ENCODE results near the gene SLC25A1.

SLC25A1 gene

GRCh38 chr22:19224985-19225384 lies 46.4 kb upstream of the SLC25A1 start:
- Histone ChIP-seq H4K8ac (ENCODE audit: low read length) (no peak overlapping the region), H3K9me3 (ENCODE audit: control insufficient read depth, low read length) (no peaks in the 10 kb centered on the region), H2AK5ac (ENCODE audit: low read length, severe bottlenecking) (no peak overlapping the region), H3K23ac (ENCODE audit: low read length in 2 of 2) (no peak overlapping the region), H2BK15ac (ENCODE audit: low read depth, poor library complexity, severe bottlenecking) (no peak overlapping the region), H2BK120ac (ENCODE audit: low read depth, low read length) (no peak overlapping the region), H2BK5ac (ENCODE audit: low read depth, low read length, poor library complexity, severe bottlenecking) (no peak overlapping the region), H3K4me2 (ENCODE audit: low read length, poor library complexity, severe bottlenecking) (no peak overlapping the region), H2AFZ (ENCODE audit: low read depth, low read length) (no peak overlapping the region), H3K9ac (ENCODE audit: low read length) (no peak overlapping the region), H3K27ac (ENCODE audit: low read length, poor library complexity, severe bottlenecking) (no peak overlapping the region), H3K79me1 (replicated peaks; ENCODE audit: low read length, poor library complexity, severe bottlenecking) (no peaks in the 10 kb centered on the region), H3K27me3 (ENCODE audit: control insufficient read depth in 1 of 2, insufficient read depth in 1 of 2, low read length in 2 of 2) (no peaks in the 10 kb centered on the region), H3K18ac (ENCODE audit: low read depth in 1 of 2, low read length in 2 of 2) (no peak overlapping the region), H4K91ac (ENCODE audit: low read length) (no peak overlapping the region), H3K4me3 (ENCODE audit: insufficient read depth in 1 of 2, low read depth in 1 of 2, low read length in 2 of 2) (no peak overlapping the region), H3K36me3 (ENCODE audit: control insufficient read depth in 1 of 2, insufficient read depth in 2 of 2, low read depth in 1 of 2, low read length in 2 of 2) (peaks cover 64 to 75% of the 10 kb centered on the region in 2 experiments), H3K14ac (ENCODE audit: low read length in 2 of 2) (no peak overlapping the region), H3K4me1 (ENCODE audit: control insufficient read depth, insufficient read depth, low read depth, low read length) (no peaks in the 10 kb centered on the region), H3K4ac (ENCODE audit: low read depth in 1 of 2, low read length in 2 of 2) (no peak overlapping the region), H2BK12ac (ENCODE audit: low read length in 2 of 2) (no peak overlapping the region)
- no peak for DNase-seq
- WGBS, result 97% methylated on average over 7 of the region's 7 CpGs

DNA sequence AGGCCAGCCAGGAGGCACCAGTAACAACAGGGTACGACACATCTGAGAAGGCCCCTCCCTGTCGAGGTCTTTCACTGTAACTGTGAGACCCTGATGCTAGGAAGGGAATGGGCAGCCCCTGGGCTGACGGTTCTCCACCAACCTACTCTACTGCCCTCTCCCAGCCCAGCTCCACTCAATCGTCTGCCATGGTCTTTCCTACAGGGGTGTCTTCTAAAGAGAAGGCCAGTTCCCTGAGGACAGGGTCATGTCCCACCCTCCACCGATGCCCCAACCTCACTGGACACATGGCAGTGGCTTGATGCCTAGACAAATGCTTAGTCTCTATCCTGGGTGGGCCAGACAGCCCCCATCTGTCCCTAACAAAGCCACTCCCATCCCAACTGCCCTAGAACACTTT lies 46.0 kb upstream of the SLC25A1 start:
- no peak overlapping the region for H3K4me3 ChIP-seq (ENCODE audit: insufficient read depth in 1 of 2, low read depth in 1 of 2, low read length in 2 of 2)
- H4K91ac ChIP-seq (ENCODE audit: low read length), result no peak overlapping the region
- H2BK5ac ChIP-seq (ENCODE audit: low read depth, low read length, poor library complexity, severe bottlenecking), result no peak overlapping the region
- no peak overlapping the region for H3K18ac ChIP-seq (ENCODE audit: low read depth in 1 of 2, low read length in 2 of 2)
- H3K14ac ChIP-seq (ENCODE audit: low read length in 2 of 2), result no peak overlapping the region
- H3K4ac ChIP-seq (ENCODE audit: low read depth in 1 of 2, low read length in 2 of 2), result no peak overlapping the region
- no peak overlapping the region for H2AFZ ChIP-seq (ENCODE audit: low read depth, low read length)
- peaks cover 68 to 76% of the 10 kb centered on the region in 2 experiments for H3K36me3 ChIP-seq (ENCODE audit: control insufficient read depth in 1 of 2, insufficient read depth in 2 of 2, low read depth in 1 of 2, low read length in 2 of 2)
- DNase-seq, result no peak
- no peak overlapping the region for H2BK15ac ChIP-seq (ENCODE audit: low read depth, poor library complexity, severe bottlenecking)
- H3K9me3 ChIP-seq (ENCODE audit: control insufficient read depth, low read length), result no peaks in the 10 kb centered on the region
- no peaks in the 10 kb centered on the region for H3K79me1 ChIP-seq (replicated peaks; ENCODE audit: low read length, poor library complexity, severe bottlenecking)
- no peak overlapping the region for H2BK12ac ChIP-seq (ENCODE audit: low read length in 2 of 2)
- H3K23ac ChIP-seq (ENCODE audit: low read length in 2 of 2), result no peak overlapping the region
- no peak overlapping the region for H3K27ac ChIP-seq (ENCODE audit: low read length, poor library complexity, severe bottlenecking)
- H4K8ac ChIP-seq (ENCODE audit: low read length), result no peak overlapping the region
- H3K4me1 ChIP-seq (ENCODE audit: control insufficient read depth, insufficient read depth, low read depth, low read length), result no peaks in the 10 kb centered on the region
- H2AK5ac ChIP-seq (ENCODE audit: low read length, severe bottlenecking), result no peak overlapping the region
- H3K4me2 ChIP-seq (ENCODE audit: low read length, poor library complexity, severe bottlenecking), result no peak overlapping the region
- 92% methylated on average over 5 of the region's 5 CpGs for WGBS
- H3K27me3 ChIP-seq (ENCODE audit: control insufficient read depth in 1 of 2, insufficient read depth in 1 of 2, low read length in 2 of 2), result no peaks in the 10 kb centered on the region
- no peak overlapping the region for H3K9ac ChIP-seq (ENCODE audit: low read length)
- H2BK120ac ChIP-seq (ENCODE audit: low read depth, low read length), result no peak overlapping the region

DNA sequence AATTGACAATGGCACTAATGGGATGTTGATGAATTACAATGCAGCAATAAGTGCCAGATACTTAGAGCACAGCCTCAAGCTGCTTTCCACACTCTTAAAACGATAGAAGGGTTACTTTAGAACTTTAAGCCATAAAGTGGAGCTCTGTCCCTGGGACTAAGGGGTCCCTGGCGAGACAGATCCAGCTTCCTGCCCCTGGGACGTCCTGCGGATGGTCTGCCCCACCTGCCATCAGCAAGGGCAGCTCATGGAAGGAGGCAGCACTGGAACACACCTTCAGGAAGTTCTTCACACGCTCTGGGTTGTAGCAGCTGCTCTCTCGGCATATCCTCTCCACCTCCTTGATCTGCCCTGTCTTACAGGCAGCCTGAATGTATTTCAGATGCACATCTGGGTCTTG lies 45.1 kb upstream of the SLC25A1 start:
- no peak overlapping the region for H4K8ac ChIP-seq (ENCODE audit: low read length)
- no peaks in the 10 kb centered on the region for H3K4me1 ChIP-seq (ENCODE audit: control insufficient read depth, insufficient read depth, low read depth, low read length)
- no peak overlapping the region for H2BK5ac ChIP-seq (ENCODE audit: low read depth, low read length, poor library complexity, severe bottlenecking)
- H3K27me3 ChIP-seq (ENCODE audit: control insufficient read depth in 1 of 2, insufficient read depth in 1 of 2, low read length in 2 of 2), result no peaks in the 10 kb centered on the region
- H2BK120ac ChIP-seq (ENCODE audit: low read depth, low read length), result no peak overlapping the region
- no peaks in the 10 kb centered on the region for H3K79me1 ChIP-seq (replicated peaks; ENCODE audit: low read length, poor library complexity, severe bottlenecking)
- no peak overlapping the region for H3K9ac ChIP-seq (ENCODE audit: low read length)
- H3K4ac ChIP-seq (ENCODE audit: low read depth in 1 of 2, low read length in 2 of 2), result no peak overlapping the region
- H4K91ac ChIP-seq (ENCODE audit: low read length), result no peak overlapping the region
- DNase-seq, result no peak
- no peak overlapping the region for H2AFZ ChIP-seq (ENCODE audit: low read depth, low read length)
- 77% methylated on average over 6 of the region's 6 CpGs for WGBS
- peaks cover 67 to 70% of the 10 kb centered on the region in 2 experiments for H3K36me3 ChIP-seq (ENCODE audit: control insufficient read depth in 1 of 2, insufficient read depth in 2 of 2, low read depth in 1 of 2, low read length in 2 of 2)
- H2BK15ac ChIP-seq (ENCODE audit: low read depth, poor library complexity, severe bottlenecking), result no peak overlapping the region
- no peak overlapping the region for H3K23ac ChIP-seq (ENCODE audit: low read length in 2 of 2)
- H3K9me3 ChIP-seq (ENCODE audit: control insufficient read depth, low read length), result no peaks in the 10 kb centered on the region
- H2BK12ac ChIP-seq (ENCODE audit: low read length in 2 of 2), result no peak overlapping the region
- H3K18ac ChIP-seq (ENCODE audit: low read depth in 1 of 2, low read length in 2 of 2), result no peak overlapping the region
- no peak overlapping the region for H3K4me3 ChIP-seq (ENCODE audit: insufficient read depth in 1 of 2, low read depth in 1 of 2, low read length in 2 of 2)
- no peak overlapping the region for H3K14ac ChIP-seq (ENCODE audit: low read length in 2 of 2)
- H2AK5ac ChIP-seq (ENCODE audit: low read length, severe bottlenecking), result no peak overlapping the region
- no peak overlapping the region for H3K27ac ChIP-seq (ENCODE audit: low read length, poor library complexity, severe bottlenecking)
- no peak overlapping the region for H3K4me2 ChIP-seq (ENCODE audit: low read length, poor library complexity, severe bottlenecking)

GRCh38 chr22:19223110-19223509 lies 44.6 kb upstream of the SLC25A1 start:
- Histone ChIP-seq H4K8ac (ENCODE audit: low read length) (no peak overlapping the region), H2BK12ac (ENCODE audit: low read length in 2 of 2) (no peak overlapping the region), H2BK15ac (ENCODE audit: low read depth, poor library complexity, severe bottlenecking) (no peak overlapping the region), H3K9me3 (ENCODE audit: control insufficient read depth, low read length) (no peaks in the 10 kb centered on the region), H3K4ac (ENCODE audit: low read depth in 1 of 2, low read length in 2 of 2) (no peak overlapping the region), H3K27ac (ENCODE audit: low read length, poor library complexity, severe bottlenecking) (no peak overlapping the region), H2AK5ac (ENCODE audit: low read length, severe bottlenecking) (no peak overlapping the region), H3K27me3 (ENCODE audit: control insufficient read depth in 1 of 2, insufficient read depth in 1 of 2, low read length in 2 of 2) (no peaks in the 10 kb centered on the region), H3K4me3 (ENCODE audit: insufficient read depth in 1 of 2, low read depth in 1 of 2, low read length in 2 of 2) (no peak overlapping the region), H3K79me1 (replicated peaks; ENCODE audit: low read length, poor library complexity, severe bottlenecking) (no peaks in the 10 kb centered on the region), H4K91ac (ENCODE audit: low read length) (no peak overlapping the region), H2BK5ac (ENCODE audit: low read depth, low read length, poor library complexity, severe bottlenecking) (no peak overlapping the region), H3K4me1 (ENCODE audit: control insufficient read depth, insufficient read depth, low read depth, low read length) (peaks cover 2% of the 10 kb centered on the region), H2BK120ac (ENCODE audit: low read depth, low read length) (no peak overlapping the region), H3K36me3 (ENCODE audit: control insufficient read depth in 1 of 2, insufficient read depth in 2 of 2, low read depth in 1 of 2, low read length in 2 of 2) (peaks cover 62 to 68% of the 10 kb centered on the region in 2 experiments), H3K23ac (ENCODE audit: low read length in 2 of 2) (no peak overlapping the region), H3K4me2 (ENCODE audit: low read length, poor library complexity, severe bottlenecking) (no peak overlapping the region), H3K18ac (ENCODE audit: low read depth in 1 of 2, low read length in 2 of 2) (no peak overlapping the region), H2AFZ (ENCODE audit: low read depth, low read length) (no peak overlapping the region), H3K14ac (ENCODE audit: low read length in 2 of 2) (no peak overlapping the region), H3K9ac (ENCODE audit: low read length) (no peak overlapping the region)
- DNase-seq, result no peak
- WGBS, result 89% methylated on average over 9 of the region's 9 CpGs
